GM18520 (cell line): Measurements from ENCODE around the gene SCAMP5.

Experiments used
- ATAC-seq: cut with Tn5 transposase; IDR thresholded peaks from one replicate; pipeline ENCODE4 v1.9.1; 2021; ENCODE audit not compliant: unreplicated experiment

Gene SCAMP5

DNA sequence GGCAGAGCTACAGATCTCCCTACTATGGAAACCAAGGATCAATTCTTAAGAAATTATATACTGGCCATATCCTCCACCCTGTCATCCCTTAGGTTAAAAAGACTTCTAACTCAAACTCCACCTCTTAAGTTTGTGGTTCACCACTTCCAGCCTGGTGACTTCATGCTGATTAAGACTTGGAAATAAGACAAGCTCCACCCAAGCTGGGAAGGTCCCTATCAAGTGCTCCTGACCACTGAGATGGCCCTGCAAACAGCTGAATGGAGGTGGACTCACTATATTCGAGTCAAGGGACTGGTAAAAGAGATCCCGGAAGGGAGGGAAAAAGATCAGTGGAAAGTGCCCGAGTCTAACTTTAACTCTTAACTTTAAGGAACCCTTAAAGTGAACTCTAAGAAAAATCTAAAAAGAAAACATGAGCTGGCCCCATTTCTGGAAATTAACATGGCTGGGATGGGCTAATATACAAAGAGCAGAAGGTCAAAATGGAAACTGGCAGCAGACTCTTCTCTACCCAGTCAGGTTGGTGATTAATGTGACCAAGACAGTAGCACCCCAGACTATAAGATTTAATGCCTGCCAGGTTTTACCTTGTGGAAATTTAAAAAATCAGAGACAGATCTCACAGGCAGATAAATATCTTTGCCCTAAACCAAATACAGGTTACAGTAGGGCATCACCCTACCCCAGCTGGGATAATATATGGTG, 71.9 kb downstream of the SCAMP5 start:
- no peak for ATAC-seq

GRCh38 chr15:75068748-75069147, 73.4 kb downstream of the SCAMP5 start:
- no peak for ATAC-seq

- peak; percentile 83 for ATAC-seq
Observed at GRCh38 chr15:75069301-75069925, 74.0 kb downstream of the SCAMP5 start.

GRCh38 chr15:75070674-75071073, 75.3 kb downstream of the SCAMP5 start:
- no peak for ATAC-seq
